GM21423 (cell line): ENCODE results near the gene RCC1.
"Not testable (repeated sequence)": the region's sequence is repeated elsewhere in the genome, so short reads cannot be mapped to it uniquely, and the experiment has no call there.

Experiments
- ATAC-seq: cut with Tn5 transposase; IDR thresholded peaks from one replicate; pipeline ENCODE4 v1.9.1; 2021; ENCODE audit warnings: mild to moderate bottlenecking, moderate library complexity; ENCODE audit not compliant: unreplicated experiment

The RCC1 gene

GRCh38 chr1:28541414-28542015, 35.7 kb downstream of the RCC1 start:
- ATAC-seq = not testable (repeated sequence)

- no peak for ATAC-seq
These were observed 39.4 kb downstream of the RCC1 start for GRCh38 chr1:28545246-28545628.

- ATAC-seq = no peak
These were observed 42.5 kb downstream of the RCC1 start for GRCh38 chr1:28548318-28548717.

GRCh38 chr1:28551381-28551780, 45.5 kb downstream of the RCC1 start:
- ATAC-seq = no peak

GRCh38 chr1:28552758-28553663, 47.2 kb downstream of the RCC1 start, which contains the start of gene TRNAU1AP:
Gene TRNAU1AP (plus strand): TSS chr1:28553085. CDS start chr1:28553111, 26 bp downstream.
- ATAC-seq = peak; percentile 90

- ATAC-seq = no peak
These were observed 55.0 kb downstream of the RCC1 start for GRCh38 chr1:28560886-28561285.

- ATAC-seq = no peak
These were observed 58.5 kb downstream of the RCC1 start for GRCh38 chr1:28564310-28564709.

- no peak for ATAC-seq
These were observed 59.2 kb downstream of the RCC1 start for GRCh38 chr1:28565040-28565439.

GRCh38 chr1:28565726-28566125, 59.9 kb downstream of the RCC1 start:
- ATAC-seq = no peak

GRCh38 chr1:28566931-28567330, 61.1 kb downstream of the RCC1 start:
- ATAC-seq = no peak

GRCh38 chr1:28571911-28572310, 66.1 kb downstream of the RCC1 start:
- ATAC-seq = no peak

- not testable (repeated sequence) for ATAC-seq
These were observed 67.0 kb downstream of the RCC1 start for GRCh38 chr1:28572891-28573290.

- ATAC-seq = no peak
These were observed 67.7 kb downstream of the RCC1 start for GRCh38 chr1:28573564-28573963.

GRCh38 chr1:28577052-28577678, 71.3 kb downstream of the RCC1 start:
- ATAC-seq = no peak

- ATAC-seq = no peak
These were observed 72.1 kb downstream of the RCC1 start for GRCh38 chr1:28577738-28578536.

GRCh38 chr1:28578696-28579218, 72.9 kb downstream of the RCC1 start:
- no peak for ATAC-seq

GRCh38 chr1:28579401-28579800, 73.6 kb downstream of the RCC1 start:
- ATAC-seq = no peak

GRCh38 chr1:28580722-28581530, 75.1 kb downstream of the RCC1 start:
- peak; percentile 17 for ATAC-seq

- ATAC-seq = peak; percentile 83
These were observed 75.8 kb downstream of the RCC1 start for GRCh38 chr1:28581531-28582247.
